ENCODE measurements around the gene SLIT3. TPM values are rescaled to one million over a fixed set of nuclear protein-coding genes. Genes with fewer than 3 reads are reported as not detected.

Gene SLIT3
- total and polyA plus RNA-seq, 2 donors (not counting 3 experiments of a cell fraction or from before 2014, with no cell fraction given) = 0.90 to 1.0 TPM

- ChIA-PET POLR2A (no interaction called here), CTCF (no interaction called here)
- intact Hi-C loops (cut with micrococcal nuclease) = loop anchor here (2.0 kb wide), 1 partner anchor 197 kb away; no protein-coding TSS in a partner anchor
- Histone ChIP-seq H3K4me1 (ENCODE audit: control insufficient read depth, extremely low read depth, insufficient read depth, low read length) (no peaks in the 10 kb centered on the region), H3K9me3 (replicated peaks; ENCODE audit: control insufficient read depth, insufficient read depth, low read length) (no peaks in the 10 kb centered on the region), H3K4me2 (ENCODE audit: insufficient read depth, low read length) (no peak overlapping the region), H3K27ac (ENCODE audit: insufficient read depth, low read depth, low read length) (no peak overlapping the region), H3K9ac (replicated peaks; ENCODE audit: extremely low read depth, insufficient read depth, low read length) (no peak overlapping the region), H3K36me3 (ENCODE audit: control insufficient read depth in 2 of 2, extremely low read depth in 1 of 2, insufficient read depth in 2 of 2, low read length in 2 of 2) (no peaks in the 10 kb centered on the region), H3K9me1 (replicated peaks; ENCODE audit: control insufficient read depth, extremely low read depth, insufficient read depth, low read length) (no peaks in the 10 kb centered on the region), H2AFZ (ENCODE audit: low read depth, low read length) (no peak overlapping the region), H3K27me3 (ENCODE audit: control insufficient read depth in 2 of 2, insufficient read depth in 2 of 2, low read length in 2 of 2) (no peaks in the 10 kb centered on the region), H4K20me1 (replicated peaks; ENCODE audit: control insufficient read depth, extremely low read depth, insufficient read depth, low read length) (no peaks in the 10 kb centered on the region), H3K4me3 (replicated peaks in 1 of 3; ENCODE audit: insufficient read depth in 1 of 3, low read depth in 1 of 3, low read length in 3 of 3) (no peak overlapping the region), H3K79me2 (ENCODE audit: control insufficient read depth, insufficient read depth, low read length) (no peaks in the 10 kb centered on the region)
- BruUV-seq (replicated peaks) = no TSS peak
- dilution Hi-C loops (cut with MboI; ENCODE audit: extremely low pct_ligation_motif_present, low sequenced_read_pairs) = no loop called here
- TF ChIP-seq GATA2 (IDR thresholded peaks at IDR 0.05; ENCODE audit: insufficient read depth, insufficient read length, low read depth, low read length) = no peak
- no peak for TF ChIP-seq MYC (IDR thresholded peaks at IDR 0.05; ENCODE audit: low read depth, low read length)
- no peak for TF ChIP-seq EZH2 (IDR thresholded peaks at IDR 0.05; ENCODE audit: borderline replicate concordance, low read depth, low read length, severe bottlenecking)
- TF ChIP-seq FOS (IDR thresholded peaks at IDR 0.05; ENCODE audit: borderline replicate concordance, insufficient read depth, low read length) = no peak
- TF ChIP-seq POLR2A (IDR thresholded peaks at IDR 0.05; ENCODE audit: low read depth, low read length) = no peak
- no peak for TF ChIP-seq CTCF (IDR thresholded peaks at IDR 0.05; ENCODE audit: extremely low read depth in 1 of 2, insufficient read depth in 1 of 2, low read depth in 1 of 2, low read length in 2 of 2)
- TF ChIP-seq JUN (IDR thresholded peaks at IDR 0.05; ENCODE audit: borderline replicate concordance, insufficient read depth, insufficient read length, low read depth) = no peak
- no peak for TF ChIP-seq MAX (IDR thresholded peaks at IDR 0.05; ENCODE audit: insufficient read depth, insufficient read length)
- DNase-seq (ENCODE audit: low read depth, low spot score) (no peak), FAIRE-seq (no peak)
Observed at GRCh38 chr5:168875832-168876231, 425.1 kb downstream of the SLIT3 start.
